ENCODE results near the gene KCNQ5. TPM values are rescaled to one million over a fixed set of nuclear protein-coding genes. Genes with fewer than 3 reads are reported as not detected.

KCNQ5 gene
- total RNA-seq, 4 donors from 2014 or later, result 0.52 to 0.97 (median 0.59) TPM

- intact Hi-C loops (cut with DNase I; ENCODE audit: low total_unique reads), result no loop called here
- no peak overlapping the region for H3K4me3 ChIP-seq (ENCODE audit: low read depth, poor library complexity, severe bottlenecking)
- TF ChIP-seq POLR2A (IDR thresholded peaks at IDR 0.05) (no peak), CTCF (IDR thresholded peaks at IDR 0.05) (no peak)
- 97 to 100% methylated on average over 1 of the region's 1 CpG for WGBS, 2 donors
- DNase-seq (ENCODE audit: low spot score in 2 of 2), result no peak
Measured at GRCh38 chr6:72922401-72922800, 300.5 kb downstream of the KCNQ5 start.

- no peak for DNase-seq (ENCODE audit: low spot score in 2 of 2)
- TF ChIP-seq CTCF (IDR thresholded peaks at IDR 0.05) (no peak), POLR2A (IDR thresholded peaks at IDR 0.05) (no peak)
- H3K4me3 ChIP-seq (ENCODE audit: low read depth, poor library complexity, severe bottlenecking), result no peak overlapping the region
- intact Hi-C loops (cut with DNase I; ENCODE audit: low total_unique reads), result no loop called here
Measured at GRCh38 chr6:72925136-72925535, 303.3 kb downstream of the KCNQ5 start.

GRCh38 chr6:72930556-72931132 is 308.8 kb downstream of the KCNQ5 start:
- DNase-seq (ENCODE audit: low spot score in 2 of 2), result no peak
- 76 to 78% methylated on average over 5 of the region's 5 CpGs for WGBS, 2 donors
- intact Hi-C loops (cut with DNase I; ENCODE audit: low total_unique reads), result no loop called here
- no peak overlapping the region for H3K4me3 ChIP-seq (ENCODE audit: low read depth, poor library complexity, severe bottlenecking)
- TF ChIP-seq POLR2A (IDR thresholded peaks at IDR 0.05) (no peak), CTCF (IDR thresholded peaks at IDR 0.05) (no peak)

GRCh38 chr6:72931325-72931887 is 309.5 kb downstream of the KCNQ5 start:
- TF ChIP-seq CTCF (IDR thresholded peaks at IDR 0.05) (no peak), POLR2A (IDR thresholded peaks at IDR 0.05) (no peak)
- no peak for DNase-seq (ENCODE audit: low spot score in 2 of 2)
- intact Hi-C loops (cut with DNase I; ENCODE audit: low total_unique reads), result no loop called here
- no peak overlapping the region for H3K4me3 ChIP-seq (ENCODE audit: low read depth, poor library complexity, severe bottlenecking)
- 60 to 74% methylated on average over 4 of the region's 4 CpGs for WGBS, 2 donors

GRCh38 chr6:72933233-72933632 is 311.4 kb downstream of the KCNQ5 start:
- 71 to 73% methylated on average over 4 of the region's 4 CpGs for WGBS, 2 donors
- no peak for DNase-seq (ENCODE audit: low spot score in 2 of 2)
- H3K4me3 ChIP-seq (ENCODE audit: low read depth, poor library complexity, severe bottlenecking), result no peak overlapping the region
- intact Hi-C loops (cut with DNase I; ENCODE audit: low total_unique reads), result no loop called here
- TF ChIP-seq CTCF (IDR thresholded peaks at IDR 0.05) (no peak), POLR2A (IDR thresholded peaks at IDR 0.05) (no peak)
